ENCODE measurements around the gene HOXA9.

DNA sequence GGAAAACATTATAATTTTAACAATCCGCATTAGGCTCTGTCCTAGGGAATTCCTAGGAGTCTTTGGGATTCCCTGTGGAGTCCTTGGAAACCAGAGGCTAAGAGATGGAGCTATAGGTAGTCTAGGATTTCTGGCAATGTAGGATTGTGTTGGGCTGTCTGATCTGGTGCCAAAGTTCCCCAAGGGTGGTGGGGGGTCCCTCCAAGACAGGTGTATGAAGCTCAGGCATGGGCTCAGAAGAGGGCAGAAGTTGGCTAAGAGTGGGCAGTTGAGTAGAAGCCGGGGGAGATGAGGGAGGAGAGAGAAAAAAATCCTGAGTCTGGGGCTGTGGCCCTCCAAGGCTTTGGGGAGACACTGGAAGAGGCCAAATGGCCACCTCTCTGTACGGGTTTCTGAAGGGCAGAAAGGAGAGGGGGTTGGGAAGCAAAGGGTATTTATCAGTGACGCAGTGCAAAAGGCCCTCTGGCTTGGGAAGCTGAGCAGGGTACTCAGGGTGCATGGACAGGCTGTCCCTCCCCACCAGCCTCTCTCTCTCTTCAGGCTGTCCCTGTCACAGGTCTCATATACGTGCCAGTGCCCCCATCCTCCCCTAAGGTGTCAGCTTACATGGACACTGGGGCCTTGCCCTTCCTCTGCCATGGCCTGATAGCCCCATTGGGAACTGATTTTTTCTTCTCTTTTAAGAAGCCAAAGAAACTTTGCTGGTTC, 18.7 kb downstream of the HOXA9 start:
- no peak for TF ChIP-seq CTCF (IDR thresholded peaks at IDR 0.05)
- no peak for TF ChIP-seq POLR2A (IDR thresholded peaks at IDR 0.05)
